Naive thymus-derived CD4-positive, alpha-beta T cell (primary cell): ENCODE measurements around the gene MRPL10. TPM values are rescaled to one million over a fixed set of nuclear protein-coding genes. Genes with fewer than 3 reads are reported as not detected.

Experiments
- ATAC-seq: fragments of 150-1000 bp; cut with Tn5 transposase; 2 replicates; pipeline ENCODE4 v1.10.0; 2021; ENCODE audit warnings: mild to moderate bottlenecking, moderate library complexity
- CTCF ChIA-PET: fragments of 350-600 bp; sonication (Branson Sonifier 250); formaldehyde crosslinking; loops from one replicate; lab custom pipeline; 2021; ENCODE audit warnings: antibody characterized with exemption; lab: Charles Lee
- POLR2A ChIA-PET: fragments of 350-600 bp; sonication (Branson Sonifier 250); formaldehyde crosslinking; loops from one replicate; lab custom pipeline; 2021; ENCODE audit warnings: antibody characterized with exemption, inconsistent platforms; lab: Charles Lee
- DNase-seq, 9 donors: peaks; one replicate each; pipeline versions ENCODE4 v3.0.0 to v3.0.0-alpha.2; 2020 to 2022; ENCODE audit warnings: mixed read lengths in 1 of 9
- H3K27ac ChIP-seq: one replicate; pipeline ENCODE4 v1.7.0; 2013; ENCODE audit warnings: mild to moderate bottlenecking, low read depth, low read length, moderate library complexity
- H3K27me3 ChIP-seq, 2 donors: one replicate each; pipeline ENCODE4 v1.7.0; 2013; ENCODE audit warnings: low read length in 2 of 2, mild to moderate bottlenecking in 2 of 2, moderate library complexity in 2 of 2; ENCODE audit not compliant: control insufficient read depth in 2 of 2, insufficient read depth in 2 of 2
- H3K36me3 ChIP-seq, 3 experiments: 1 replicate in 2 of 3; 2 replicates in 1 of 3; pipeline ENCODE4 v1.7.0; 2013; ENCODE audit warnings: low read length in 3 of 3, mild to moderate bottlenecking in 3 of 3, moderate library complexity in 1 of 3; ENCODE audit not compliant: insufficient read depth in 3 of 3, control insufficient read depth in 2 of 3
- H3K4me1 ChIP-seq, 2 donors: one replicate each; pipeline ENCODE4 v1.7.0; 2013; ENCODE audit warnings: low read length in 2 of 2, mild to moderate bottlenecking in 2 of 2, moderate library complexity in 1 of 2; ENCODE audit not compliant: control insufficient read depth in 2 of 2, insufficient read depth in 2 of 2
- H3K4me3 ChIP-seq: 2 replicates; pipeline ENCODE4 v1.7.0; 2013; ENCODE audit warnings: mild to moderate bottlenecking, low read length
- H3K9me3 ChIP-seq, 3 experiments: 1 replicate in 2 of 3; 2 replicates in 1 of 3; pipeline ENCODE4 v1.7.0; 2013; ENCODE audit warnings: low read length in 3 of 3; ENCODE audit not compliant: control insufficient read depth in 2 of 3
- H3K27ac Mint-ChIP-seq, 9 donors: one replicate each; pipeline ENCODE4 v1.8.0; 2020 to 2022; ENCODE audit warnings: mixed read lengths in 9 of 9, mild to moderate bottlenecking in 8 of 9, moderate library complexity in 5 of 9, inconsistent platforms in 2 of 9
- H3K27me3 Mint-ChIP-seq, 5 donors: one replicate each; pipeline ENCODE4 v1.8.0; 2021 to 2022; ENCODE audit warnings: mixed read lengths in 5 of 5, mild to moderate bottlenecking in 1 of 5
- H3K36me3 Mint-ChIP-seq, 5 donors: one replicate each; pipeline ENCODE4 v1.8.0; 2020 to 2022; ENCODE audit warnings: mixed read lengths in 5 of 5, mild to moderate bottlenecking in 3 of 5, inconsistent platforms in 1 of 5
- H3K4me1 Mint-ChIP-seq, 7 donors: one replicate each; pipeline ENCODE4 v1.8.0; 2020 to 2022; ENCODE audit warnings: mixed read lengths in 7 of 7, mild to moderate bottlenecking in 3 of 7, inconsistent platforms in 1 of 7
- H3K4me3 Mint-ChIP-seq, 10 donors: one replicate each; pipeline ENCODE4 v1.8.0; 2020 to 2022; ENCODE audit warnings: mild to moderate bottlenecking in 10 of 10, mixed read lengths in 10 of 10, moderate library complexity in 6 of 10, inconsistent platforms in 2 of 10
- H3K9me3 Mint-ChIP-seq, 11 donors: one replicate each; pipeline ENCODE4 v1.8.0; 2020 to 2022; ENCODE audit warnings: mixed read lengths in 11 of 11, mild to moderate bottlenecking in 4 of 11, inconsistent platforms in 1 of 11, moderate library complexity in 1 of 11
- intact Hi-C, 2 donors: fragments of 100-400 bp; cut with micrococcal nuclease; formaldehyde crosslinking; loops; one replicate each; pipeline ENCODE4 v1.15.1; 2023
- polyA plus RNA-seq, 2 donors: library from polyadenylated mRNA; unstranded; fragments of 300-500 nt; fragmentation: Illumina TruSeq; gene quantifications; one replicate each; pipeline ENCODE4 v1.2.3, GENCODE V29; 2021
- total RNA-seq, 6 experiments: library from RNA in 5 of 6; stranded (reverse) in 5 of 6; gene quantifications; 1 replicate in 5 of 6; 2 replicates in 1 of 6; pipeline ENCODE4 v1.2.3 and lab custom pipeline; 2021 to 2026

MRPL10 gene
- total and polyA plus RNA-seq, 7 experiments from 2014 or later = 33.6 to 51.2 (median 36.5) TPM

DNA sequence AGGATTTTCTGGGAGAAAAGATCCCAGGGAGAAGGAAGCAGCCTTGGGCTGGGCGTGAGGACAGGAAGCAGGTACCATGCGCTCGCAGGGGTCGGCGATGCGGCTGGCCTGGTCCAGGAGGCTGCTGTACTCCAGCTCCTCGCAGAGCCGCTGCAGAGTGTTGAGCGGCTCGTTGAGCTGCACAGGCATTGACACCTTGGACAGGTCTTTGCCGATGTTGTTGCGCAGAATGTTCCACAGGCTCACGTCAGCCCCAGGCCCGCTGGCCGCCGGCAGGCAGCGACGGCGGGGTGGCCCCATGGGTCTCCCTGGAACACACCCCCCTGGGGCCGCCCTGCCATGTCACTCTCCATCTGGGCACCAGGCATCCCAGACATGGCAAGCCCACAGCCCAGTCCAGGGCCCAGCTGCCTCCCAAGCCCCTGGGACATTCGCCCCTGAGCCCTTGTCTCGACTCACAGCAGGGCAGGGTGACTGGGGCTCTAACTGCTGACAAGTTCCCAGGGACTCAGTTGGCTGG lies 17.8 kb downstream of the MRPL10 start:
- ChIA-PET CTCF (no interaction called here), POLR2A (no interaction called here)
- Histone ChIP-seq H3K4me3 (no peak overlapping the region), H3K4me1 (peaks cover 0 to 5% of the 10 kb centered on the region in 2 donors), H3K36me3 (peaks cover 12 to 99% (median 23%) of the 10 kb centered on the region in 3 experiments), H3K27me3 (no peaks in the 10 kb centered on the region), H3K27ac (no peak overlapping the region), H3K9me3 (no peaks in the 10 kb centered on the region)
- Mint-ChIP-seq H3K27ac (peak overlapping the region in 1 of 9 donors; percentile 17), H3K9me3 (no peaks in the 10 kb centered on the region), H3K4me1 (peaks cover 0 to 13% (median 3%) of the 10 kb centered on the region in 7 donors), H3K27me3 (no peaks in the 10 kb centered on the region), H3K4me3 (no peak overlapping the region), H3K36me3 (peaks cover 13 to 49% (median 26%) of the 10 kb centered on the region in 5 donors)
- no peak for DNase-seq
- no peak for ATAC-seq
- intact Hi-C loops = no loop called here

DNA sequence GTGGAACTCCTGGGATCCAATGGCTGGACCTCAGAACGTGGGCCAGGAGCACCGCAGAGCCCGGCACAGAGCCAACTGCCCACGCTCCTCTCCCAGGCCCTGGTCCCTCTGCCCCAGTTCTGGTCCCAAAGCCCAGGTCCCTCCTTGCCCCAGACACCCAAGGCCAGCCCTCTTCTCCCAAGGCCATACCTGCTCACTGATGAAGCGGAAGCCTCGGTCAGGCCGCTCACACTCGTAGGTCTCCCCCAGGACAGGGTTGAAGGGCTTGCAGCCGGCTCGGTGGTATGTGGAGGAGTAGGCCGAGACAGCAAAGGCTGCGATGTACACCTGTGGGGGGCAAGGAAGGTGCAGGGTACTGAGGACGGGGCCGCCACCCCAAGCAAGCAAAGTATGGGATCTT lies 18.3 kb downstream of the MRPL10 start:
- peak overlapping the region in 2 of 9 donors; percentile 17 to 26 for H3K27ac Mint-ChIP-seq
- DNase-seq (no peak), ATAC-seq (no peak)
- ChIA-PET POLR2A (no interaction called here), CTCF (no interaction called here)
- peaks cover 0 to 13% (median 3%) of the 10 kb centered on the region in 7 donors for H3K4me1 Mint-ChIP-seq
- H3K9me3 Mint-ChIP-seq = no peaks in the 10 kb centered on the region
- H3K36me3 Mint-ChIP-seq = peaks cover 13 to 49% (median 26%) of the 10 kb centered on the region in 5 donors
- no peaks in the 10 kb centered on the region for H3K27me3 Mint-ChIP-seq
- intact Hi-C loops = no loop called here
- Histone ChIP-seq H3K4me3 (no peak overlapping the region), H3K27ac (no peak overlapping the region), H3K4me1 (peaks cover 0 to 5% of the 10 kb centered on the region in 2 donors), H3K27me3 (no peaks in the 10 kb centered on the region), H3K36me3 (peaks cover 9 to 99% (median 19%) of the 10 kb centered on the region in 3 experiments), H3K9me3 (no peaks in the 10 kb centered on the region)
- H3K4me3 Mint-ChIP-seq = no peak overlapping the region

DNA sequence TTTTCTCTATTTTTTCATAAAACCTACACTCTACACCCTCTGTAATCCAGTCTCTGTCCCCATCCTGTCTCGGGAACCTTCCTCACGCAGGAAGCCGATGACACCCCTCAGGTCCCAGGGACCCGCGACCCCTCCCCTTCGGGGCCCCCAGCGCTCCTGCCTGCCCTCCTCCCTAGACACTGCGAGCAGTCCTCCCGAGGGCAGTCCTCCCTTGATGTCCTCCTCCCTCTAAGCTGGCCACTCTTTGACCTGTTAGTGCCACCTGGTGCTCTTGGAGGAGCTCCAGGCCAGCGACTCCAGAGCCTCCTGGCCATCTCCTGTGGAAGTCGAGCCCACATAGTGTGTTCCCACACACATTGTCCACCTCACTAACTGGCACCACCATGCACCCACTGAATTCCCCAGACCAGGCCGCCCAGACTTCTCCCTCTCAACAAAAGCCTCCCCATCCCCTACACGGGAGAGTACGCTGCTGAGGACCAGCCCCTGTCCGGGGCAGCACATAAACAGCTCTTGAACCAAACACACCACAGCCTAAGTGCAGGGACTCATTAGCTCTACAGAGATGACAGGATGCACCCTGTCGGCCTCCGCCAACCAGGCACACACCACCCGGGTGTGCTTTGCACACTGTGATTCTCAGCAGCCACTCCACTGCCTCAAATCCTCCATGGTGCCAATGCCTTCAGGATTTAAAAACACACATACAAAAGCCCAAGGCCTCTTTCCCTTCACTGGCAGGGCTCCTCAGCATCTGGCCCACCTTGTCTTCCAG lies 19.0 kb downstream of the MRPL10 start:
- intact Hi-C loops = no loop called here
- peaks cover 0 to 5% of the 10 kb centered on the region in 2 donors for H3K4me1 ChIP-seq
- no peaks in the 10 kb centered on the region for H3K27me3 Mint-ChIP-seq
- no peak overlapping the region for H3K4me3 ChIP-seq
- no peak overlapping the region for H3K4me3 Mint-ChIP-seq
- ATAC-seq = no peak
- H3K36me3 Mint-ChIP-seq = peaks cover 8 to 49% (median 25%) of the 10 kb centered on the region in 5 donors
- H3K27me3 ChIP-seq = no peaks in the 10 kb centered on the region
- DNase-seq = no peak
- peaks cover 9 to 99% (median 13%) of the 10 kb centered on the region in 3 experiments for H3K36me3 ChIP-seq
- ChIA-PET POLR2A (no interaction called here), CTCF (no interaction called here)
- no peaks in the 10 kb centered on the region for H3K9me3 Mint-ChIP-seq
- peak overlapping the region in 3 of 9 donors; percentile 26 to 83 (median 33) for H3K27ac Mint-ChIP-seq
- H3K27ac ChIP-seq = no peak overlapping the region
- H3K9me3 ChIP-seq = no peaks in the 10 kb centered on the region
- peaks cover 0 to 13% (median 3%) of the 10 kb centered on the region in 7 donors for H3K4me1 Mint-ChIP-seq

DNA sequence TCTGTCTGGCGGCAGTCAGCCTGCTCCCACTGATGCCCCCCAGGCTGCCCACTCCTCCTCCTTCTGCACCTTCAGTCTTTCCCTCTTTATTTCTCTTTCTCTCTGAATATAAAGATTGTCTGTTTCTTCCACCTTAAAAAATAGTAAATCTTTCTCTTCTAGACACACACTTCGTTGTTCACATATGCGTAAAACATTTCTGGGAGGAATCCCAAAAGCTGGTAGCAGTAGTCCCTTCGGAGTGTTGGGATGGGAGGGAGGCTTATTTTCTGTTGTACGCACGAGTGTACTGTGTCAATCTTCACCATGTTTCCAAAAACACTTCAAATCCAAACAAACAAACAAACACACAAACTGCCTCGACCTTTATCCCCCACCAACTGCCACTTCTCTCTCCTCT lies 19.6 kb downstream of the MRPL10 start:
- peaks cover 0 to 13% (median 3%) of the 10 kb centered on the region in 7 donors for H3K4me1 Mint-ChIP-seq
- H3K9me3 Mint-ChIP-seq = no peaks in the 10 kb centered on the region
- no peaks in the 10 kb centered on the region for H3K27me3 Mint-ChIP-seq
- DNase-seq = no peak
- CTCF ChIA-PET = no interaction called here
- no peak for ATAC-seq
- H3K4me3 ChIP-seq = no peak overlapping the region
- H3K27me3 ChIP-seq = no peaks in the 10 kb centered on the region
- H3K9me3 ChIP-seq = no peaks in the 10 kb centered on the region
- H3K36me3 Mint-ChIP-seq = peaks cover 8 to 50% (median 24%) of the 10 kb centered on the region in 5 donors
- POLR2A ChIA-PET = no interaction called here
- H3K4me1 ChIP-seq = peaks cover 0 to 5% of the 10 kb centered on the region in 2 donors
- H3K27ac ChIP-seq = no peak overlapping the region
- peaks cover 9 to 100% (median 10%) of the 10 kb centered on the region in 3 experiments for H3K36me3 ChIP-seq
- H3K4me3 Mint-ChIP-seq = no peak overlapping the region
- peak overlapping the region in 2 of 9 donors; percentile 26 to 83 for H3K27ac Mint-ChIP-seq
- intact Hi-C loops = no loop called here

DNA sequence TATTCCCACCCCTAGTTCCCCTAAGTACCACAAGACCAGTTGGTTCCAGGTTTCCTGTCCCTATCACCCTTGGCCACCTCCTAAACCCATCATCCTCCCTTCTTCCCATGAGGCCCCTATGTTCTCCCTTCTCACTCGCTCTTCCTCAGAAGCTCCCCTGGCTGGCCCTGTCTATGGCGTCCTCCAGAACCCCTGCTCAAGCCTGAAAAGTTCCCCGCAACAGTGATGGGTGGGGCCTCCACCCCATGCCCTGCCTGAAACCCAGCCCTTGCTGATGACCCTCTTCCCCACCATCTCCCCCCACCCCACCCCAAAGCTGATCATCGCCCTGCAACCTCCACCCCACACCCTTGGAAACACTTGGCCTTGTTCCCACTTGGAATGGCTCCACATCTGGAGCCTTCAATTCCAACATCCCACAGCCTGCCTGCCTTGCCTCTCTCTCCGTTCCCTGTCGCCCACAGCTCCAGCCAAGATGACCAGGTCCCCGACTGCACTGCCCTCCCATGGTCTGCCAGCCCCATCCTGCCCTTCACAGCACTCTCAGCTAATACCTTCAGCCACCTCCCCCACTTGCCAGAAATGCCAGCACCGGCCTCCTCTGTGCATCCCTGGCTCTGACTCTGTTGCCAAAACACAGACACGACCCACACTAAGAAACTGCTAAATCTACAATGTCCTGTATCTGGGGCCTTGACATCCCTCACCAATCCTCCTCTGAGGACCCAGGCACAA lies 20.3 kb downstream of the MRPL10 start:
- Mint-ChIP-seq H3K27me3 (no peaks in the 10 kb centered on the region), H3K27ac (peak overlapping the region in 3 of 9 donors; percentile 4 to 83 (median 18)), H3K36me3 (peaks cover 8 to 50% (median 24%) of the 10 kb centered on the region in 5 donors), H3K9me3 (no peaks in the 10 kb centered on the region), H3K4me3 (no peak overlapping the region), H3K4me1 (peaks cover 0 to 13% (median 3%) of the 10 kb centered on the region in 7 donors)
- intact Hi-C loops = no loop called here
- DNase-seq (no peak), ATAC-seq (no peak)
- H3K4me1 ChIP-seq = peaks cover 0 to 5% of the 10 kb centered on the region in 2 donors
- POLR2A ChIA-PET = interaction anchor here (0.6 kb wide), 1 partner anchor 101 kb away, joined by 3 read pairs; no protein-coding TSS in a partner anchor
- peaks cover 4 to 96% (median 9%) of the 10 kb centered on the region in 3 experiments for H3K36me3 ChIP-seq
- no peak overlapping the region for H3K4me3 ChIP-seq
- H3K9me3 ChIP-seq = no peaks in the 10 kb centered on the region
- CTCF ChIA-PET = no interaction called here
- no peak overlapping the region for H3K27ac ChIP-seq
- no peaks in the 10 kb centered on the region for H3K27me3 ChIP-seq

DNA sequence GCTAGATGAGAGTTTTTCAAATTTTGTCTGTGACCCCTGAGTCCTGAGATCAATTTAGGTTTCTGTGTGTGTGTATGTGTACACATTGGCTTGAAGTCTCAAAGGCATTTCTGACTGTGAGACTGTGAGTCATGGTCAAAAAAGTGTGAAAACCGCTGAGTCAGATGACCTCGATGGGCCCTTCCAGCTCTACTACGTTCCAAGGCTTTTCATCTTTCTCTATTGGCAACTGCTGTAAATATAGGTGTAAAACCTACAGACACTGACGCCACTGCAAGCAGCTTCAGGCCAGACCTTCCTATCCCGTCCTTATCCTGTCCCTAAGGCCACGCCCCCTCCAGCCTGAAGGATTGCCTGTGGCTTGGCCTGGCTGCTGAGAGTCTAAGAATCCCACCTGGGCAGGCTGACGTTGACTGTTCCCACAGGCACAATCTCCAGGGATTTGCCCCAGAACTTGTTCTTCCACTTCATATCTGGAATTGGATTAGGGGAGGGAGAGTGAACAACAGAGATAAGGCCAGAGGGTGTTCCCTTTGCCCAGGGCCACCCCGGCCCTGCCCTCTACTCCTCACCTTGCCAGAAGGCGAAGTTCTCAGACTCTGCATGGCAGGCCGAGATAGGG lies 21.0 kb downstream of the MRPL10 start:
- Histone ChIP-seq H3K36me3 (peaks cover 2 to 88% (median 4%) of the 10 kb centered on the region in 3 experiments), H3K9me3 (no peaks in the 10 kb centered on the region), H3K27me3 (no peaks in the 10 kb centered on the region), H3K27ac (no peak overlapping the region), H3K4me1 (peaks cover 0 to 5% of the 10 kb centered on the region in 2 donors), H3K4me3 (no peak overlapping the region)
- Mint-ChIP-seq H3K4me1 (peaks cover 0 to 13% (median 3%) of the 10 kb centered on the region in 7 donors), H3K27me3 (no peaks in the 10 kb centered on the region), H3K9me3 (no peaks in the 10 kb centered on the region), H3K4me3 (no peak overlapping the region), H3K27ac (peak overlapping the region in 3 of 9 donors; percentile 31 to 51 (median 32)), H3K36me3 (peaks cover 8 to 46% (median 21%) of the 10 kb centered on the region in 5 donors)
- CTCF ChIA-PET = interaction anchor here (0.7 kb wide), 1 partner anchor 316 kb away, joined by 3 read pairs; no protein-coding TSS in a partner anchor
- no peak for DNase-seq
- intact Hi-C loops = no loop called here
- ATAC-seq = peak; percentile 73
- POLR2A ChIA-PET = interaction anchor here (0.6 kb wide), 1 partner anchor 100 kb away, joined by 3 read pairs; no protein-coding TSS in a partner anchor
